Thyroid gland (tissue), 4 donors: Measurements from ENCODE around the gene CCNQ.

Experiments
- POLR2A ChIP-seq, 2 donors: fragments of 450-650 bp; IDR thresholded peaks; one replicate each; pipeline ENCODE4 v1.6.1; 2017; ENCODE audit warnings: antibody characterized with exemption in 2 of 2, mild to moderate bottlenecking in 2 of 2, moderate library complexity in 1 of 2
- TF ChIP-seq, protein P1 (sequence below), 6 experiments: fragments of 200-600 bp in 3 of 6; fragments of 450-650 bp in 3 of 6; sonication (generic) in 3 of 6; IDR thresholded peaks; one replicate each; pipeline ENCODE4 v1.5.1; 2016 to 2019; ENCODE audit warnings: antibody characterized with exemption in 6 of 6, mild to moderate bottlenecking in 2 of 6, inconsistent platforms in 1 of 6, moderate library complexity in 1 of 6

DNA sequence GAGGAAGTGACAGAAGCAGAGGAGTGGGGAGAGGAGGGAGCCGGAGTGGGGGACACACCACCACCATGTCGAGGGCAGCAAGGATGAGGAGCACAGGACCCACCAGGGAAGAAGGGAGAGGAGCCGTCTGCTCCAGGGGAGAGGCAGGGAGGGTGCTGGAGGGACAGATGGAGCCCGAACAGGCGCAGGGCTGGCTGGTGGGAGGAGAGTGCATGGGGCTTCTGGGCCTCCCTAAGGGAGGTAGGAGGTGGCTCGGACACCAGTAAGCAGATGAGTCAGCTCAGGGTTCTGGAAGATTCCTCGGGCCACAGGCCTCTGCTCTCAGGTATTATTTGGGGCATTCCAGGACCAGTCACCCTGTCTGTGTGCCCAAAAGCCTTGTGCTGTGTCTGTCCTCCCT lies 51.7 kb downstream of the CCNQ start:
- no peak for TF ChIP-seq POLR2A (IDR thresholded peaks at IDR 0.05)
- TF ChIP-seq, protein P1, sequence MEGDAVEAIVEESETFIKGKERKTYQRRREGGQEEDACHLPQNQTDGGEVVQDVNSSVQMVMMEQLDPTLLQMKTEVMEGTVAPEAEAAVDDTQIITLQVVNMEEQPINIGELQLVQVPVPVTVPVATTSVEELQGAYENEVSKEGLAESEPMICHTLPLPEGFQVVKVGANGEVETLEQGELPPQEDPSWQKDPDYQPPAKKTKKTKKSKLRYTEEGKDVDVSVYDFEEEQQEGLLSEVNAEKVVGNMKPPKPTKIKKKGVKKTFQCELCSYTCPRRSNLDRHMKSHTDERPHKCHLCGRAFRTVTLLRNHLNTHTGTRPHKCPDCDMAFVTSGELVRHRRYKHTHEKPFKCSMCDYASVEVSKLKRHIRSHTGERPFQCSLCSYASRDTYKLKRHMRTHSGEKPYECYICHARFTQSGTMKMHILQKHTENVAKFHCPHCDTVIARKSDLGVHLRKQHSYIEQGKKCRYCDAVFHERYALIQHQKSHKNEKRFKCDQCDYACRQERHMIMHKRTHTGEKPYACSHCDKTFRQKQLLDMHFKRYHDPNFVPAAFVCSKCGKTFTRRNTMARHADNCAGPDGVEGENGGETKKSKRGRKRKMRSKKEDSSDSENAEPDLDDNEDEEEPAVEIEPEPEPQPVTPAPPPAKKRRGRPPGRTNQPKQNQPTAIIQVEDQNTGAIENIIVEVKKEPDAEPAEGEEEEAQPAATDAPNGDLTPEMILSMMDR (IDR thresholded peaks at IDR 0.05), result no peak
